ENCODE measurements around the gene PCGF1.

GRCh38 chr2:74481961-74482800 is 25.3 kb downstream of the PCGF1 start:
- TF ChIP-seq, protein P1, sequence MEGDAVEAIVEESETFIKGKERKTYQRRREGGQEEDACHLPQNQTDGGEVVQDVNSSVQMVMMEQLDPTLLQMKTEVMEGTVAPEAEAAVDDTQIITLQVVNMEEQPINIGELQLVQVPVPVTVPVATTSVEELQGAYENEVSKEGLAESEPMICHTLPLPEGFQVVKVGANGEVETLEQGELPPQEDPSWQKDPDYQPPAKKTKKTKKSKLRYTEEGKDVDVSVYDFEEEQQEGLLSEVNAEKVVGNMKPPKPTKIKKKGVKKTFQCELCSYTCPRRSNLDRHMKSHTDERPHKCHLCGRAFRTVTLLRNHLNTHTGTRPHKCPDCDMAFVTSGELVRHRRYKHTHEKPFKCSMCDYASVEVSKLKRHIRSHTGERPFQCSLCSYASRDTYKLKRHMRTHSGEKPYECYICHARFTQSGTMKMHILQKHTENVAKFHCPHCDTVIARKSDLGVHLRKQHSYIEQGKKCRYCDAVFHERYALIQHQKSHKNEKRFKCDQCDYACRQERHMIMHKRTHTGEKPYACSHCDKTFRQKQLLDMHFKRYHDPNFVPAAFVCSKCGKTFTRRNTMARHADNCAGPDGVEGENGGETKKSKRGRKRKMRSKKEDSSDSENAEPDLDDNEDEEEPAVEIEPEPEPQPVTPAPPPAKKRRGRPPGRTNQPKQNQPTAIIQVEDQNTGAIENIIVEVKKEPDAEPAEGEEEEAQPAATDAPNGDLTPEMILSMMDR (IDR thresholded peaks at IDR 0.05; ENCODE audit: low read depth, low read length, poor library complexity, severe bottlenecking): no peak
- TF ChIP-seq EZH2phosphoT487 (IDR thresholded peaks at IDR 0.05; ENCODE audit: borderline replicate concordance, low read length): no peak
